ENCODE measurements around the gene KRT1.

Gene KRT1

DNA sequence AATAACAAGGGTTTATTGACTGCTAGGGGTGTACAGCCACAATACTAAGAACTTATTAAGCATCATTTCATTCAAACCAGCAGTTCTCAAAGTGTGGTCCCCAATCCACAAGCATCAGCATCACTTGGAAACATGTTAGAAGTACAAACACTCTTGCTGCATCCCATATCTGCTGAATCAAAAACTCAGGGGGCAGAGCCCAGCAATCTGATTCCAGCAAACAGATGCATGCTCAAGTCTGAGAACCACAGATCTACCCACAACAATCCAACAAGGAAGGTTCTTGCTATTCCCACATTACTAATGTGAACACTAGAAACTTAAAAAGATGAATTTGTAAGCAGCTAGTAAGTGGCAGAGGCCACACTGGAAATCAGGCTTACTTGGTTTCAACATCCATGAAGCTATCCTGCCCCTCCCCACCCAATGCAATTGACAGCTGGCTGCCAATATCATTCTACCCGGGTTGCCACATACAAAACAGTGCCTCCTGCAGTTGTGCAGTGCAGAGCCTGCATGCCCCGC is 16.9 kb upstream of the KRT1 start:
- H3K4me3 ChIP-seq (ENCODE audit: low read depth, low read length) = no peak overlapping the region
- H3K27me3 ChIP-seq (ENCODE audit: control insufficient read depth, insufficient read depth, low read length) = peaks cover 8% of the 10 kb centered on the region
- no peak overlapping the region for H3K9ac ChIP-seq (ENCODE audit: low read depth, low read length)
- H3K36me3 ChIP-seq (ENCODE audit: control insufficient read depth, insufficient read depth, low read length) = no peaks in the 10 kb centered on the region
- H3K9me3 ChIP-seq (ENCODE audit: control insufficient read depth, insufficient read depth, low read length) = no peaks in the 10 kb centered on the region
- H3K4me1 ChIP-seq (ENCODE audit: control insufficient read depth, insufficient read depth, low read length) = no peaks in the 10 kb centered on the region

DNA sequence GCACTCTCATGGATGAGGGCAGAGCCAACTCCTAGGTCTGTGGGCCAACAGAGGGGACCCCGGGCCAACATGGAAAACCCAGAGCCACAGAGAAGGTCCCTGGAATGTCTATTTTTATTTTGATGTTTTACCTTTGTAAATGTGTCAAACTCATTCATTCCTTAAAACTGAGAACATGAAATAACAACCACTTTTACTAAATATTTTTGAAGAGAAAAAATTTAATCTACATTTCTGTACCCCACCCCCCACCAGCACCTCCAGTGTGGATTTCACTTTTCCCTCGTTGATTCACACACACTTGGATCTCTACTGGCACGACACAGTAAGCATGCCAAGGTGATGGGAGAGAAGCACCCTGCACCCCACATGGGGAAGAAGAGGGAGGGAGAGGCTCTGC is 16.4 kb upstream of the KRT1 start:
- H3K27me3 ChIP-seq (ENCODE audit: control insufficient read depth, insufficient read depth, low read length) = peaks cover 13% of the 10 kb centered on the region
- no peak overlapping the region for H3K9ac ChIP-seq (ENCODE audit: low read depth, low read length)
- H3K36me3 ChIP-seq (ENCODE audit: control insufficient read depth, insufficient read depth, low read length) = no peaks in the 10 kb centered on the region
- H3K4me3 ChIP-seq (ENCODE audit: low read depth, low read length) = no peak overlapping the region
- no peaks in the 10 kb centered on the region for H3K4me1 ChIP-seq (ENCODE audit: control insufficient read depth, insufficient read depth, low read length)
- H3K9me3 ChIP-seq (ENCODE audit: control insufficient read depth, insufficient read depth, low read length) = no peaks in the 10 kb centered on the region

DNA sequence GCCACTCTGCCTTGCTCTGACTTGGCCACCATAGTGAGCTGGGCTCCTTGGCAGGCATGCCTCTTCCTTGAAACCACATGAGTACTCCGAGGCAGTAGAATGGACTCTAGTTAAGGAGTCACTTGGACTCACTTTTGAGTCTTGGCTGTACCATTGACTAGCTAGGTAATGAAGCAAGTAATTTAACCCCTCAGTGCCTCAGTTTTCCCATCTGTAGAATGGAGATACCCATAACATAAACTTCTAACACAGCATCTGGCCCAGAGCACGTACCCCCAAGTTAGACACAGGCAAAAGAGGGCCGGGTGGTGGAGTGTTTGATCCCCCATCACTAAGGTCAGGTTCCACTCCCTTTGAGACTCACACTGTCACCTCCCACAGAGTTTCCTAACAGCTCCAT is 14.8 kb upstream of the KRT1 start:
- Histone ChIP-seq H3K27me3 (ENCODE audit: control insufficient read depth, insufficient read depth, low read length) (peaks cover 26% of the 10 kb centered on the region), H3K9ac (ENCODE audit: low read depth, low read length) (no peak overlapping the region), H3K4me1 (ENCODE audit: control insufficient read depth, insufficient read depth, low read length) (no peaks in the 10 kb centered on the region), H3K4me3 (ENCODE audit: low read depth, low read length) (no peak overlapping the region), H3K9me3 (ENCODE audit: control insufficient read depth, insufficient read depth, low read length) (no peaks in the 10 kb centered on the region), H3K36me3 (ENCODE audit: control insufficient read depth, insufficient read depth, low read length) (no peaks in the 10 kb centered on the region)

- Histone ChIP-seq H3K9me3 (ENCODE audit: control insufficient read depth, insufficient read depth, low read length) (no peaks in the 10 kb centered on the region), H3K9ac (ENCODE audit: low read depth, low read length) (no peak overlapping the region), H3K27me3 (ENCODE audit: control insufficient read depth, insufficient read depth, low read length) (peaks cover 33% of the 10 kb centered on the region), H3K4me3 (ENCODE audit: low read depth, low read length) (no peak overlapping the region), H3K36me3 (ENCODE audit: control insufficient read depth, insufficient read depth, low read length) (no peaks in the 10 kb centered on the region), H3K4me1 (ENCODE audit: control insufficient read depth, insufficient read depth, low read length) (no peaks in the 10 kb centered on the region)
These were observed 13.9 kb upstream of the KRT1 start for GRCh38 chr12:52694151-52694550.

GRCh38 chr12:52693261-52693660 is 13.1 kb upstream of the KRT1 start:
- Histone ChIP-seq H3K9ac (ENCODE audit: low read depth, low read length) (no peak overlapping the region), H3K9me3 (ENCODE audit: control insufficient read depth, insufficient read depth, low read length) (no peaks in the 10 kb centered on the region), H3K27me3 (ENCODE audit: control insufficient read depth, insufficient read depth, low read length) (peaks cover 33% of the 10 kb centered on the region), H3K36me3 (ENCODE audit: control insufficient read depth, insufficient read depth, low read length) (no peaks in the 10 kb centered on the region), H3K4me3 (ENCODE audit: low read depth, low read length) (no peak overlapping the region), H3K4me1 (ENCODE audit: control insufficient read depth, insufficient read depth, low read length) (no peaks in the 10 kb centered on the region)

- Histone ChIP-seq H3K4me3 (ENCODE audit: low read depth, low read length) (no peak overlapping the region), H3K27me3 (ENCODE audit: control insufficient read depth, insufficient read depth, low read length) (peaks cover 33% of the 10 kb centered on the region), H3K36me3 (ENCODE audit: control insufficient read depth, insufficient read depth, low read length) (no peaks in the 10 kb centered on the region)
These were observed 12.0 kb upstream of the KRT1 start for GRCh38 chr12:52692254-52692653.

DNA sequence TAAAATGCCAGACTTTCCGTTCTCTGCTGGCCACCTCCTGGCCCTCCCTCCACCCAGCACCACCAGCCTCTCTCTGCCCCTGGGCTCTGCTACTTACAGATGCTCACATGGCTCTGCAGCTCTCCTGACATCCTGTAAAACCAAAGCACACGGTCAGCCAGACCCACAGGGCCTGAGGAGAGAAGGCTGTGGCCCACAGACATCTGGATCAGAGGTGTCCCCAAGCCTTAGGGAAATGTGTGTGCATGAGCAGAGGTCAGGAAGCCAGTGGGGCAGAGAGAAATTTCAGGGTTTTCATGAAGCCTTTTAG is 11.6 kb upstream of the KRT1 start:
- Histone ChIP-seq H3K27me3 (ENCODE audit: control insufficient read depth, insufficient read depth, low read length) (peaks cover 33% of the 10 kb centered on the region), H3K9ac (ENCODE audit: low read depth, low read length) (no peak overlapping the region)

More at GRCh38 chr12:52692254-52692653, 12.0 kb upstream of the KRT1 start:
- no peak overlapping the region for H3K9ac ChIP-seq (ENCODE audit: low read depth, low read length)
- H3K9me3 ChIP-seq (ENCODE audit: control insufficient read depth, insufficient read depth, low read length) = no peaks in the 10 kb centered on the region
- H3K4me1 ChIP-seq (ENCODE audit: control insufficient read depth, insufficient read depth, low read length) = no peaks in the 10 kb centered on the region

DNA sequence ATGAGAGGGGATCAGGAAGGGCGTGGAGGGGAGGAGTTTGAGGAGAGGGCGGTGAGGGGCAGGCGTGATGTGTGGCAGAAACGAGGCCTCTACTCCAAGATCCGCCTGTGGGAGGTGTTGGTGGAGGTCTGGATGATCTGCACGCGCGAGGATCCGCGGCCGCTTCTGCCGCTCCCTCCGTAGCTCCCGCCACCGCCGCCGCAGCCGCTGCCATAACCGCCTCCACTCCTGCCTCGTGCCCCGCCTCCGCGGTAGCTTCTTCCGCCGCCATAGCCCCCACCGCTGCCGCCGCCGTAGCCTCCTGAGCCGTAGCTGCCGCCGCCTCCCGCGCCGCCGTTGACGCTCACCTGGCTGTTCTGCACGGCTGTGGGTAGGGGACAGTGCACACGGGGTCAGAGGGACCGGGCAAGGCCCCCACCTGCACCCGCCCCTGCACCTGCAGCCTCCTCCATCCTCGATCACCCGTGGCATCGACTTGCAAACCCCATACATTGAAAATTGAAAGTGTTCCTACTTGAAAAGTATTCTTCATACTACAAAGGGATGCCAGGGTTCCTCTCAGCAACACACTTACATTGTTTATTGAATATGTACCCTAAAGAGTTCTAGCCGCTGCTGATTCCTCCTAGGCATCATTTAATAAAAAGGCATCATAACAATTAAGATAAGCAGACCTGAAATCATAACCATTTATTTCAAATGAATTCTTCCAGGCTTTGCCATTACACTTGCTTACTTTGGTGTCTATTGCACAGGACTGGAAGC is 11.1 kb upstream of the KRT1 start:
- Histone ChIP-seq H3K4me3 (ENCODE audit: low read depth, low read length) (peak overlapping the region; percentile 50), H3K9ac (ENCODE audit: low read depth, low read length) (peak overlapping the region; percentile 38), H3K27me3 (ENCODE audit: control insufficient read depth, insufficient read depth, low read length) (peaks cover 36% of the 10 kb centered on the region)

More for the DNA sequence above, 11.6 kb upstream of the KRT1 start:
- Histone ChIP-seq H3K4me3 (ENCODE audit: low read depth, low read length) (no peak overlapping the region), H3K4me1 (ENCODE audit: control insufficient read depth, insufficient read depth, low read length) (no peaks in the 10 kb centered on the region), H3K9me3 (ENCODE audit: control insufficient read depth, insufficient read depth, low read length) (no peaks in the 10 kb centered on the region), H3K36me3 (ENCODE audit: control insufficient read depth, insufficient read depth, low read length) (no peaks in the 10 kb centered on the region)

GRCh38 chr12:52690351-52691075 is 10.3 kb upstream of the KRT1 start:
- Histone ChIP-seq H3K4me3 (ENCODE audit: low read depth, low read length) (peak overlapping the region; percentile 50), H3K9ac (ENCODE audit: low read depth, low read length) (peak overlapping the region; percentile 37), H3K36me3 (ENCODE audit: control insufficient read depth, insufficient read depth, low read length) (no peaks in the 10 kb centered on the region), H3K9me3 (ENCODE audit: control insufficient read depth, insufficient read depth, low read length) (no peaks in the 10 kb centered on the region), H3K27me3 (ENCODE audit: control insufficient read depth, insufficient read depth, low read length) (peaks cover 36% of the 10 kb centered on the region), H3K4me1 (ENCODE audit: control insufficient read depth, insufficient read depth, low read length) (no peaks in the 10 kb centered on the region)

More for the DNA sequence above, 11.1 kb upstream of the KRT1 start:
- Histone ChIP-seq H3K4me1 (ENCODE audit: control insufficient read depth, insufficient read depth, low read length) (no peaks in the 10 kb centered on the region), H3K9me3 (ENCODE audit: control insufficient read depth, insufficient read depth, low read length) (no peaks in the 10 kb centered on the region), H3K36me3 (ENCODE audit: control insufficient read depth, insufficient read depth, low read length) (no peaks in the 10 kb centered on the region)

- Histone ChIP-seq H3K4me1 (ENCODE audit: control insufficient read depth, insufficient read depth, low read length) (no peaks in the 10 kb centered on the region), H3K4me3 (ENCODE audit: low read depth, low read length) (no peak overlapping the region), H3K9me3 (ENCODE audit: control insufficient read depth, insufficient read depth, low read length) (no peaks in the 10 kb centered on the region), H3K27me3 (ENCODE audit: control insufficient read depth, insufficient read depth, low read length) (peaks cover 36% of the 10 kb centered on the region), H3K9ac (ENCODE audit: low read depth, low read length) (no peak overlapping the region), H3K36me3 (ENCODE audit: control insufficient read depth, insufficient read depth, low read length) (no peaks in the 10 kb centered on the region)
These were observed 9.7 kb upstream of the KRT1 start for GRCh38 chr12:52689936-52690335.

DNA sequence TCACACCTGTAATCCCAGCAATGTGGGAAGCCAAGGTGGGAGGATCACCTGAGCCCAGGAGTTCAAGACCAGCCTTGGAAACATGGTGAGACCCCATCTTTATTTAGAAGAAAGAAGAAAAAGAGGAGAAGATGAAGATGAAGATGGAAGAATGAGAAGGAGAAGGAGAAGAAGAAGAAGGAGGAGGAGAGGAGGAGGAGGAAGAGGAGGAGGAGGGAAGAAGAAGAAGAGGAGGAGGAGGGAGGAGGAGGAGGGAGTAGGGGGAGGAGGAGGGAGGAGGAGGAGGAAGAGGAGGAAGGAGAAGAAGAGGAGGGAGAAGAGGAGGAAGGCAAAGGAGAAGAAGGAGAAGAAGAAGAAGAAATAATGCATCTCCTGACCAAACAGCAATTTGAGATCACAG is 9.0 kb upstream of the KRT1 start:
- Histone ChIP-seq H3K9me3 (ENCODE audit: control insufficient read depth, insufficient read depth, low read length) (no peaks in the 10 kb centered on the region), H3K9ac (ENCODE audit: low read depth, low read length) (no peak overlapping the region), H3K4me3 (ENCODE audit: low read depth, low read length) (no peak overlapping the region), H3K36me3 (ENCODE audit: control insufficient read depth, insufficient read depth, low read length) (no peaks in the 10 kb centered on the region), H3K27me3 (ENCODE audit: control insufficient read depth, insufficient read depth, low read length) (peaks cover 36% of the 10 kb centered on the region), H3K4me1 (ENCODE audit: control insufficient read depth, insufficient read depth, low read length) (no peaks in the 10 kb centered on the region)

DNA sequence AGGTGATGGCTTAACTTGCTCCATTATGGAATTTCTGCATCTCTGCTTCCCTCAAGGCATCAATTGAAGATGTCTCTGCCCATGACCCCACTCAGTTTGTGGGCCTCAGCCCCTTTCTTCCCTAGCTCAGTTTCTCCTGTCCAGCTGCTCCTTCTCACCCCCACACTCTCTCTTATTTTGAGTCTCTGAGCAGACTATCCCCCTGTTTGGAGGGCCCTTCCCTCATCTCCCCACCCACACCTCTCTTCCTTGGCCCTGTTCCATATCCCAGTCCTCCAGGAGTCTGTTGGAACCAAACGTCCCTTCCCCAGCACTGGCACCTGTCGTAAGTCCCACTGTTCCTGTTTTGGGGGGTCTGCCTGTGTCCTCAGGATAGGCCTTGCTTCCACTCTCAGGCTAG is 8.3 kb upstream of the KRT1 start:
- Histone ChIP-seq H3K4me3 (ENCODE audit: low read depth, low read length) (no peak overlapping the region), H3K9ac (ENCODE audit: low read depth, low read length) (no peak overlapping the region), H3K4me1 (ENCODE audit: control insufficient read depth, insufficient read depth, low read length) (no peaks in the 10 kb centered on the region), H3K27me3 (ENCODE audit: control insufficient read depth, insufficient read depth, low read length) (peaks cover 36% of the 10 kb centered on the region), H3K36me3 (ENCODE audit: control insufficient read depth, insufficient read depth, low read length) (no peaks in the 10 kb centered on the region), H3K9me3 (ENCODE audit: control insufficient read depth, insufficient read depth, low read length) (no peaks in the 10 kb centered on the region)

All from iPS-15b (cell line).